ENCODE data around the gene HOXA9.

GRCh38 chr7:27188386-27189294 lies 23.3 kb upstream of the HOXA9 start:
- no peak for TF ChIP-seq POLR2A (IDR thresholded peaks at IDR 0.05)
- TF ChIP-seq, protein P1, sequence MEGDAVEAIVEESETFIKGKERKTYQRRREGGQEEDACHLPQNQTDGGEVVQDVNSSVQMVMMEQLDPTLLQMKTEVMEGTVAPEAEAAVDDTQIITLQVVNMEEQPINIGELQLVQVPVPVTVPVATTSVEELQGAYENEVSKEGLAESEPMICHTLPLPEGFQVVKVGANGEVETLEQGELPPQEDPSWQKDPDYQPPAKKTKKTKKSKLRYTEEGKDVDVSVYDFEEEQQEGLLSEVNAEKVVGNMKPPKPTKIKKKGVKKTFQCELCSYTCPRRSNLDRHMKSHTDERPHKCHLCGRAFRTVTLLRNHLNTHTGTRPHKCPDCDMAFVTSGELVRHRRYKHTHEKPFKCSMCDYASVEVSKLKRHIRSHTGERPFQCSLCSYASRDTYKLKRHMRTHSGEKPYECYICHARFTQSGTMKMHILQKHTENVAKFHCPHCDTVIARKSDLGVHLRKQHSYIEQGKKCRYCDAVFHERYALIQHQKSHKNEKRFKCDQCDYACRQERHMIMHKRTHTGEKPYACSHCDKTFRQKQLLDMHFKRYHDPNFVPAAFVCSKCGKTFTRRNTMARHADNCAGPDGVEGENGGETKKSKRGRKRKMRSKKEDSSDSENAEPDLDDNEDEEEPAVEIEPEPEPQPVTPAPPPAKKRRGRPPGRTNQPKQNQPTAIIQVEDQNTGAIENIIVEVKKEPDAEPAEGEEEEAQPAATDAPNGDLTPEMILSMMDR (IDR thresholded peaks at IDR 0.05), result no peak
- no peak for TF ChIP-seq POLR2AphosphoS5 (IDR thresholded peaks at IDR 0.05)
